Measurements from ENCODE around the gene ZBTB16.

The ZBTB16 gene

GRCh38 chr11:114168691-114169090 lies 109.2 kb downstream of the ZBTB16 start:
- no peak for DNase-seq (ENCODE audit: low read depth)

GRCh38 chr11:114169321-114169749 lies 109.8 kb downstream of the ZBTB16 start:
- no peak for DNase-seq (ENCODE audit: low read depth)

DNA sequence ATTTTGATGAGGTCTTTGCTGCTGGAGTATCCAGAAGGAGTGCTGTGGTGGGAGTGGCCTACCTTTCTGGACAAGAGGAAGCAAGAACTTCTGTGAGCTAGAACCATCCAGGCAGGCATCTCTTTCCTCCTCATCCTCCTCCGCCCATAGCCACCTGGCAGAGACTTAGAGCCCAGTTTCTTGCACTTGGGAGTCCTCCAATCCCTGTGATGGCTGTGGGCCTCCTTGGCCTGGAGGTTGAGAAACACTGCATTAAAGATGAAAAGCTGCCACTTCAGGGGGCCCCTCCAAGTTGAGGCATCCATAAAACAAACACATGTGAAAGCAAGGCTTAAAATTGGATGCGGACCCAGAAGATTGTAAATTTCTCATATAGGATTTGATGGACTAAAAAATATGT lies 110.3 kb downstream of the ZBTB16 start:
- no peak for DNase-seq (ENCODE audit: low read depth)

DNA sequence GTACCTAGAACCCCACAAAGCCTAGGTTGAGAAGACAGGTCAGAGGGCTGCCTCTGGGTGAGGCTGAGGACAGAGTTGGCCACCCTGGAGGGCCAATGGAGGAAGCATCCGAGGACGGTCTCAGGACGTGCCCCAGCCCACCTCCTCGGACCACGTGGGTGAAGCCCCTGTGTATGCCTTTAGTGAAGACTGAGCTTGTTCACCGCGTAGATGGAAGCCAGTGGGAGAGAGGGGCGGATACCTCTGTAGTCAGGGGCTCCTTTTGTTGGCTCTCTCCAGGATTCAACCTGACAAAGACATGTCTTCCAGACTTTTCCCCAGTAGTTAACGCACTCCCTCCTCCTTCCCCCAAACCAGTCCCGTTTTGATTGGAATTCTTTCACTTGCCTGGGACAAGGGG lies 110.7 kb downstream of the ZBTB16 start:
- DNase-seq (ENCODE audit: low read depth), result no peak

DNA sequence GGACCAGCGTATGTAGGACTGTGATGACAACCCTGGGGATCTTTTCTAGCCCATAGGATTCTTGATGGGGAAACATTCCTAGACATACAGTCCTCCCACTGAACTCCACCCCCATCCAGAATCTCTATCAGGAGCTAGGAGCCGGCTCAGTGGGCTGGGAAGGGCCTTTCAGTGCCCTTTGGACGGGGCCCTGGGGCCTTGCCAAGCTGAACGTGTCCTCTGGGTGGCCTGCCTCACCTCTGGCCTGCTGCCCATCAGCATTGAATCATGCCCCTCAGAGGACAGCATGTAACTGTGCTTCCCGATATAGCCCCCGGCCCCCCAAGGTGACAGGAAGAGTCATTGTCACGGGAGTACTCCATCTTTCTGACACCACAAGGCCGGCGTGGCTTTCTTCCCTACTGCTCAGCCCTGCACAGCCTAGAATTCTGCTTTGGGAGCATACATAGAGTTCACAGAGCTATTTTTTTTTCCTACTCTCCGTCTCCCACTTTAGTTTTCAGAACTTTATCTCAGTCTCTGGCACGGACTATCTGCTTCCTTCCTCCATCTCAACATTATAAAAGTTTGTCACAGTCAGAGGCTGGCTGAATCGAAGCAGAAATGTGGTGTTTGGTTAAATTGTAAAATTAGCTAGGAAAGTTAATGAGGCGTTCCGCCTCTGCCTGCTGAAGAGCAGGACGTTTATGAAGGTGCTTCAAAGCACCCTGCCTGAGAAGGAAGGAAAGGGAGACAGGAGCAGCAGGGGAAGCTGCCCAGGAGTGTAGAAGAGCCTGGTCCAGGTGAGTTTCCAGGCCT lies 111.9 kb downstream of the ZBTB16 start:
- no peak for DNase-seq (ENCODE audit: low read depth)

GRCh38 chr11:114172055-114172861 lies 112.7 kb downstream of the ZBTB16 start:
- DNase-seq (ENCODE audit: low read depth), result no peak

GRCh38 chr11:114172871-114173444 lies 113.4 kb downstream of the ZBTB16 start:
- DNase-seq (ENCODE audit: low read depth), result no peak

GRCh38 chr11:114173843-114174242 lies 114.3 kb downstream of the ZBTB16 start:
- no peak for DNase-seq (ENCODE audit: low read depth)

DNA sequence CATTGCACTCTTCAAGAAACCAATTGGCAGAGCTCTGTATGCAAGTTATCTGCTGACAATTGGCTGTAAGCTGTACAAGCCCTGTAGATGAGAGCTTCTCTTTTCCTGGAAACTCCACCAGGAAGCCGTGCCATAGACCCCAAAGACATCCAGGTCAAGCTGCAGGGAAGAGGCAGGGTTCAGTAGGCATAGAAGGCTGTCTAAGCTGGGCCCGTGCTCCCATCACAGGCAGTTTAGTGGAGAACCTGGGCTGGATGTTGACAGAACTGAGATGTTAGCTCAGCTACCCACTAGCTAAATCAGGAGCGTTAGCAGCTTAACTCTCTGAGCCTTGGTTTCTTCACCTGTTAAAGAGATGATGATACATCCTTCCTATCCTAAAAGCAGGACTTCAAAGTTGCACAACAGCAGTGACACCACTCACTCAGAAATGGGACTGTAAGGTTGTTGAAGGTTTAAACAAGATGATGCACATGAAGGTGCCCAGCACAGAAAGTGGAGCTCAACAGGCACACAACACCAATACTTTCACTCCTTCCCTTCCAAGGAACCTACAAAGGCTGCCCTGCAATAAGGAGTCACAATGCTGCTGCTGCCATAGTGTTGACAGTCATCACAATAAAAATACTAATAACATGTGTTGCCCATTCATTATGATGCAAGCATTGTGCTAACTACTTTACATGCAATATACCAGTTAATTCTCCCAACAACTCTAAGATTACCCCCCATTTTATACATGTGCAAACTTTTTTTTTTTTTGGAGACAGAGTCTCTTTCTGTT lies 115.4 kb downstream of the ZBTB16 start:
- DNase-seq (ENCODE audit: low read depth), result no peak

GRCh38 chr11:114175706-114176105 lies 116.2 kb downstream of the ZBTB16 start:
- no peak for DNase-seq (ENCODE audit: low read depth)

DNA sequence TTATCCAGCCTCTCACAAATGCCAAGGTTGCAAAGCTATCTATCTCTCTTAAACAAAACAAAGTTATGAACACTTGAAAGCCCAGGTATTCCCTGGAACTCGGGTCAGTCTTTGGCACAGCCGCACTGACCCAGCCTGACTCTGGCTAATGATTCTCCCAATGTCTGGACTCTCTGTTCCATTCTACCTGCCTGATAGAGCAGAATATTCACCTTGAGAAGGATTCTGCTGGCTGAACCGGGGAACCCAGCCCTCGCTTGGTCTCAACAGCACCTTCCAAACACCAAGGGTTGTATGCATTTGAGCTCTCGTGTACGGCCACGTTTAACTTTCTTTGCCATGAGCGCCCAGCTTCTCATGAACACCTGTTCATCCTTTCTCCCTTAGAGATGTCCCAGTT lies 116.8 kb downstream of the ZBTB16 start:
- DNase-seq (ENCODE audit: low read depth), result no peak

DNA sequence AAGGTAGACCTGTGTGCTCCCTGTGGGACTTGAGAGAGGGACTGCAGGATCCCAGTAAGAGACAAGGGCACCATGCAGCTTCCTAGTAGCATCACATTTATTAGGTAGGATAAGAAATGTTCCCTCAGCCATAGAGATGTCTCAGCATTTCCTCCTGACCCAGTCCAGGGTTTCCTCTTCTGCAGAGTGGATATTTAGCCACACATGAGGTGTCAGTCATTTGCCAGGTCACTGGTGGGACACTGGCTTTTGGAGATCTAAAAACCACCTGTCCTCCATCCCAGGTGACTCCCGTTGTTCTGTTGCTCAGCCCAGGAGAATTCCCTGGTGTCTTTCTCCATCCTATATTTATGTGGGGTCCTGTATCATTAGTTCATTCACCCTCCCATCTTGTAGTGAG lies 119.1 kb downstream of the ZBTB16 start:
- no peak for DNase-seq (ENCODE audit: low read depth)

DNA sequence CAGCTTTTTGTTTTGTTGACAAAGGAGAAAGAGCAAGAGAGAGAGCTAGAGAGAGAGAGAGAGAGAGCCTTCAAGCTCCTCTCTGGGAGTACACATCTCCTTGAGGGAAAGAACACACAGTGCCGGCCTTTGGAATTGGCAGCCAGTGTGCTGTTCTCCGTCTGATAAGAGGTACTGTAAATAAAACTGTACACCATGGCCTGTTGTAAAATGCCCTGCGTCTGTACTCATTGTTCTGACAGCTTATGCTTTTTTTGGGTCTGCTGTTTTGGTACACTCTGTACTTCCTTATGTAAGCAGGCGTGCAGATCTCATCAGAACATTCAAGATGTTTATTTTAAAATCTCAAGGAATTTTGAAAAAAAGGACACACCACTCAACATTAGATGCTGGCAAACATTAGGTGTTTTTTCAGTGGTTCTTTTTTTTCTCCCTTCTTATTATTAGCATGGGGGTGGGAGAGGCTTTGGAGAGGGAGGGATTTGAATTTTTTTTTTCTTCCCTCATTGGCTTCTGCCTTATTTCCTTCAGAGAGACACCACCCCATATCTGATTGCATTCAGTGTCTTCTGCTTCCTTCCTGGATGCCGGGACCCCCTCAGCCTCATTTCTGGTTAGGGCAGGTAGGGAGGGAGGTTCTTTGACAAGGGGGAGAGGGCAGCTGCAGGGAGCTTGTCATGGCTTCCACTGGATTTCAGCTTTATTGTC lies 119.9 kb downstream of the ZBTB16 start:
- peak; percentile 99 for DNase-seq (ENCODE audit: low read depth)

DNA sequence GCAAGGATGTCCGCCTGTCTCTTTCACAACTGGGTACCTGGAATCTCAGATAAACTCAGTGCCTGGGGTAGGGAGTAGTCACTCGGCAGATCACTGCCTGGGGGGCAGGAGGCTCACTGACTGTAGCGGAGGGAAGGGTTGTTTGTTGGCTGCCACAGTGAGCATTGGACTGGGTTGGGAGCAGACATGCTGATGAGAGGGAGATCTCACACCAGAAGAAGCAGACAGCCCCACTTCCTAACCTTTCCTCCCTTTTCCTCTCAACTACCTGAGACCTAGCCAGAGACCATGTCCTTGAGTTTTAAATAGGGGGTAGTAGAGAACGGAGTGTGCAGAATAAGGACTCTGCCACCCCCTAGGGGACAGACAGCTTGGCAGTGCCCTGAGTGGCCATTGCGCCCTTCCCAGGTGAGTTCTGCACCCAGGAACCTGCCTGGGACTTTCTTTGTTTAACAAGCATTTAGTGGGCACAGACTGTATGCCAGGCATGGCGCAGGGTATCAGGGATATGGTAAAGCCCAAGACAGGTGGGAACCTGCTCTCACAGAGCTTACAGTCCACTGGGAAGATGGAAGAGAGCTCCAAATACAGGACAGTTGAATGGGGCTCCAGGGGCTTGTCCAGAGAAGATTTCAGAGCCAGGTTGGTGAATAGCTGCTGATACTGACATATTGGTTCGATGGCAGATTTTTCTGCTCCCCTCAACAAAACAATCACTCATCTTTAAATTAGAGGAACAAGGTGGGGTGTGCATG lies 121.0 kb downstream of the ZBTB16 start:
- DNase-seq (ENCODE audit: low read depth), result no peak

- DNase-seq (ENCODE audit: low read depth), result no peak
These were observed 121.7 kb downstream of the ZBTB16 start for GRCh38 chr11:114181195-114181594.

- no peak for DNase-seq (ENCODE audit: low read depth)
These were observed 122.2 kb downstream of the ZBTB16 start for GRCh38 chr11:114181752-114182151.

- DNase-seq (ENCODE audit: low read depth), result no peak
These were observed 123.0 kb downstream of the ZBTB16 start for GRCh38 chr11:114182471-114183043.

GRCh38 chr11:114183044-114183511 lies 123.6 kb downstream of the ZBTB16 start:
- DNase-seq (ENCODE audit: low read depth), result no peak

- DNase-seq (ENCODE audit: low read depth), result no peak
These were observed 125.9 kb downstream of the ZBTB16 start for GRCh38 chr11:114185436-114185835.

DNA sequence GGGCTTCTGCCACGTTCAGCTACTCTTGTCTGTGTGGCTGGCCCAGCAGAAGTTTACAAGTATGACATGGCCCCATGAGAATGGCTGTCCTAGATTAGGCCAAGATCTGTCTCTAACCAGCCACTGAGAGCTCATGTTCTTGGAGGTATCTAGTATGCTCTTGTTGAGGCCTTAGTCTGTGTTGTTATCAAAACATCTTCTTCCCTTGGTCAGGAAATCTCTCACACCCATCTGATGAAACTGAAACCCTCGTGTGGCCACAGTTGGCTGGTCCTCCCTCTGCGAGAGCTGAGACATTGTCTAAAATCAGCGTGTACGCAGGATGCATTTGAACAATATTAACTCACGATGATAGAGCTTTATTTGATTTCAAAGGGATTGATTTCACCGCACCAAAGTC lies 127.7 kb downstream of the ZBTB16 start:
- DNase-seq (ENCODE audit: low read depth), result no peak
